Measurements from ENCODE around the gene ATL1.

DNA sequence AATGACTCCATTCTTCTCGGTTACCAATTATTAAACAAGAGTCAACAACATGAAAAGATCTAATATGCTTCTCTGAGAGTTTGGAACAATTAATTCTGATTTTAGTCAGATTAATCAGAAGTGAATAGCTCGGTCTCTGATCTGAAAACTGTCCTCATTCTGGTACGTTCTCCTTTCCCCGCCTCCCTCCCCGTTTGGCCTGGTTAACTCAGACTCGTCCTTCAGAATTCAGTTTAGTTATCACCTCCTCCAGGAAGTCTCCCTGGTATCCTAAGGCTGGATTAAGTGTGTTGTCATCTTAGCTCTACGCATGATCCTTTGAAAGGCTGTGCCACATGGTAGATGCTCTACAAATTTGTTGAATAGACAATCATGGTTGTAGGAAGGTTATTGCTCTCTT, 49.8 kb upstream of the ATL1 start:
- TF ChIP-seq, protein P1, sequence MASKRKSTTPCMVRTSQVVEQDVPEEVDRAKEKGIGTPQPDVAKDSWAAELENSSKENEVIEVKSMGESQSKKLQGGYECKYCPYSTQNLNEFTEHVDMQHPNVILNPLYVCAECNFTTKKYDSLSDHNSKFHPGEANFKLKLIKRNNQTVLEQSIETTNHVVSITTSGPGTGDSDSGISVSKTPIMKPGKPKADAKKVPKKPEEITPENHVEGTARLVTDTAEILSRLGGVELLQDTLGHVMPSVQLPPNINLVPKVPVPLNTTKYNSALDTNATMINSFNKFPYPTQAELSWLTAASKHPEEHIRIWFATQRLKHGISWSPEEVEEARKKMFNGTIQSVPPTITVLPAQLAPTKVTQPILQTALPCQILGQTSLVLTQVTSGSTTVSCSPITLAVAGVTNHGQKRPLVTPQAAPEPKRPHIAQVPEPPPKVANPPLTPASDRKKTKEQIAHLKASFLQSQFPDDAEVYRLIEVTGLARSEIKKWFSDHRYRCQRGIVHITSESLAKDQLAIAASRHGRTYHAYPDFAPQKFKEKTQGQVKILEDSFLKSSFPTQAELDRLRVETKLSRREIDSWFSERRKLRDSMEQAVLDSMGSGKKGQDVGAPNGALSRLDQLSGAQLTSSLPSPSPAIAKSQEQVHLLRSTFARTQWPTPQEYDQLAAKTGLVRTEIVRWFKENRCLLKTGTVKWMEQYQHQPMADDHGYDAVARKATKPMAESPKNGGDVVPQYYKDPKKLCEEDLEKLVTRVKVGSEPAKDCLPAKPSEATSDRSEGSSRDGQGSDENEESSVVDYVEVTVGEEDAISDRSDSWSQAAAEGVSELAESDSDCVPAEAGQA (IDR thresholded peaks at IDR 0.05; ENCODE audit: low read depth) = no peak
- TF ChIP-seq, protein P1 (CRISPR knock-in tag; IDR thresholded peaks at IDR 0.05; ENCODE audit: borderline replicate concordance) = no peak
- TF ChIP-seq REPIN1 (CRISPR knock-in tag; IDR thresholded peaks at IDR 0.05; ENCODE audit: borderline replicate concordance, low read depth) = no peak
- no peak for TF ChIP-seq KDM6A (CRISPR knock-in tag; IDR thresholded peaks at IDR 0.05; ENCODE audit: low read depth)
- TF ChIP-seq ZNF160 (CRISPR knock-in tag; IDR thresholded peaks at IDR 0.05) = no peak
- TF ChIP-seq, protein P2, sequence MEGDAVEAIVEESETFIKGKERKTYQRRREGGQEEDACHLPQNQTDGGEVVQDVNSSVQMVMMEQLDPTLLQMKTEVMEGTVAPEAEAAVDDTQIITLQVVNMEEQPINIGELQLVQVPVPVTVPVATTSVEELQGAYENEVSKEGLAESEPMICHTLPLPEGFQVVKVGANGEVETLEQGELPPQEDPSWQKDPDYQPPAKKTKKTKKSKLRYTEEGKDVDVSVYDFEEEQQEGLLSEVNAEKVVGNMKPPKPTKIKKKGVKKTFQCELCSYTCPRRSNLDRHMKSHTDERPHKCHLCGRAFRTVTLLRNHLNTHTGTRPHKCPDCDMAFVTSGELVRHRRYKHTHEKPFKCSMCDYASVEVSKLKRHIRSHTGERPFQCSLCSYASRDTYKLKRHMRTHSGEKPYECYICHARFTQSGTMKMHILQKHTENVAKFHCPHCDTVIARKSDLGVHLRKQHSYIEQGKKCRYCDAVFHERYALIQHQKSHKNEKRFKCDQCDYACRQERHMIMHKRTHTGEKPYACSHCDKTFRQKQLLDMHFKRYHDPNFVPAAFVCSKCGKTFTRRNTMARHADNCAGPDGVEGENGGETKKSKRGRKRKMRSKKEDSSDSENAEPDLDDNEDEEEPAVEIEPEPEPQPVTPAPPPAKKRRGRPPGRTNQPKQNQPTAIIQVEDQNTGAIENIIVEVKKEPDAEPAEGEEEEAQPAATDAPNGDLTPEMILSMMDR (CRISPR knock-in tag; IDR thresholded peaks at IDR 0.05) = no peak
- no peak for TF ChIP-seq CREM (IDR thresholded peaks at IDR 0.05)
- no peak for TF ChIP-seq CREM (CRISPR knock-in tag; IDR thresholded peaks at IDR 0.05)
- TF ChIP-seq GABPA (IDR thresholded peaks at IDR 0.05; ENCODE audit: low read depth, low read length) = no peak
- TF ChIP-seq GABPA (CRISPR knock-in tag; IDR thresholded peaks at IDR 0.05; ENCODE audit: low read depth) = no peak
- no peak for TF ChIP-seq POLR2A (IDR thresholded peaks at IDR 0.05; ENCODE audit: insufficient read depth in 1 of 2, low read depth in 2 of 2, low read length in 2 of 2)
- no peak for TF ChIP-seq KAT7 (CRISPR knock-in tag; IDR thresholded peaks at IDR 0.05; ENCODE audit: borderline replicate concordance)
- TF ChIP-seq SIN3B (IDR thresholded peaks at IDR 0.05; ENCODE audit: low read length) = no peak
- TF ChIP-seq ZNF766 (CRISPR knock-in tag; IDR thresholded peaks at IDR 0.05; ENCODE audit: borderline replicate concordance) = no peak

Data from HepG2 (cell line).